ENCODE data around the gene ATG14.

ATG14 gene

GRCh38 chr14:55372423-55372822 is 39.2 kb downstream of the ATG14 start:
- Histone ChIP-seq H3K9ac (no peak overlapping the region), H2AFZ (no peak overlapping the region), H3K4me2 (ENCODE audit: low read length) (no peak overlapping the region), H3K4me1 (no peaks in the 10 kb centered on the region), H3K27me3 (ENCODE audit: control insufficient read depth, insufficient read depth, low read length) (no peaks in the 10 kb centered on the region), H3K27ac (no peak overlapping the region), H3K36me3 (ENCODE audit: control insufficient read depth, insufficient read depth, low read length) (no peaks in the 10 kb centered on the region), H3K9me3 (ENCODE audit: control insufficient read depth, low read length) (no peaks in the 10 kb centered on the region), H3K79me2 (no peaks in the 10 kb centered on the region), H3K4me3 (ENCODE audit: low read depth, low read length) (no peak overlapping the region)
- TF ChIP-seq CTCF (IDR thresholded peaks at IDR 0.05) = no peak

- H3K9me3 ChIP-seq (ENCODE audit: control insufficient read depth, low read length) = no peaks in the 10 kb centered on the region
- H3K4me3 ChIP-seq (ENCODE audit: low read depth, low read length) = no peak overlapping the region
- H3K27me3 ChIP-seq (ENCODE audit: control insufficient read depth, insufficient read depth, low read length) = no peaks in the 10 kb centered on the region
- H2AFZ ChIP-seq = no peak overlapping the region
- no peak overlapping the region for H3K27ac ChIP-seq
- no peaks in the 10 kb centered on the region for H3K4me1 ChIP-seq
- no peaks in the 10 kb centered on the region for H3K36me3 ChIP-seq (ENCODE audit: control insufficient read depth, insufficient read depth, low read length)
- no peak for TF ChIP-seq CTCF (IDR thresholded peaks at IDR 0.05)
- no peaks in the 10 kb centered on the region for H3K79me2 ChIP-seq
- H3K4me2 ChIP-seq (ENCODE audit: low read length) = no peak overlapping the region
- H3K9ac ChIP-seq = no peak overlapping the region
Observed at GRCh38 chr14:55370883-55371455, 40.7 kb downstream of the ATG14 start.

GRCh38 chr14:55366271-55366670 is 45.4 kb downstream of the ATG14 start:
- Histone ChIP-seq H3K4me3 (ENCODE audit: low read depth, low read length) (no peak overlapping the region), H3K4me2 (ENCODE audit: low read length) (no peak overlapping the region), H3K9ac (no peak overlapping the region), H3K9me3 (ENCODE audit: control insufficient read depth, low read length) (no peaks in the 10 kb centered on the region), H3K36me3 (ENCODE audit: control insufficient read depth, insufficient read depth, low read length) (no peaks in the 10 kb centered on the region), H3K79me2 (no peaks in the 10 kb centered on the region), H3K4me1 (no peaks in the 10 kb centered on the region), H2AFZ (no peak overlapping the region), H3K27ac (no peak overlapping the region), H3K27me3 (ENCODE audit: control insufficient read depth, insufficient read depth, low read length) (no peaks in the 10 kb centered on the region)
- no peak for TF ChIP-seq CTCF (IDR thresholded peaks at IDR 0.05)

- Histone ChIP-seq H2AFZ (no peak overlapping the region), H3K9ac (no peak overlapping the region), H3K9me3 (ENCODE audit: control insufficient read depth, low read length) (no peaks in the 10 kb centered on the region), H3K4me2 (ENCODE audit: low read length) (no peak overlapping the region), H3K79me2 (no peaks in the 10 kb centered on the region), H3K4me3 (ENCODE audit: low read depth, low read length) (no peak overlapping the region), H3K36me3 (ENCODE audit: control insufficient read depth, insufficient read depth, low read length) (no peaks in the 10 kb centered on the region), H3K27me3 (ENCODE audit: control insufficient read depth, insufficient read depth, low read length) (no peaks in the 10 kb centered on the region), H3K4me1 (no peaks in the 10 kb centered on the region), H3K27ac (no peak overlapping the region)
- no peak for TF ChIP-seq CTCF (IDR thresholded peaks at IDR 0.05)
Observed at GRCh38 chr14:55361190-55361589, 50.4 kb downstream of the ATG14 start.

GRCh38 chr14:55359307-55359706 is 52.3 kb downstream of the ATG14 start:
- no peak overlapping the region for H3K4me3 ChIP-seq (ENCODE audit: low read depth, low read length)
- no peak overlapping the region for H2AFZ ChIP-seq
- H3K79me2 ChIP-seq = no peaks in the 10 kb centered on the region
- H3K4me2 ChIP-seq (ENCODE audit: low read length) = no peak overlapping the region
- no peaks in the 10 kb centered on the region for H3K4me1 ChIP-seq
- no peaks in the 10 kb centered on the region for H3K36me3 ChIP-seq (ENCODE audit: control insufficient read depth, insufficient read depth, low read length)
- H3K9ac ChIP-seq = no peak overlapping the region
- TF ChIP-seq CTCF (IDR thresholded peaks at IDR 0.05) = no peak
- H3K9me3 ChIP-seq (ENCODE audit: control insufficient read depth, low read length) = no peaks in the 10 kb centered on the region
- no peaks in the 10 kb centered on the region for H3K27me3 ChIP-seq (ENCODE audit: control insufficient read depth, insufficient read depth, low read length)
- no peak overlapping the region for H3K27ac ChIP-seq
